ENCODE measurements around the gene UBC.
"Not testable (repeated sequence)": the region's sequence is repeated elsewhere in the genome, so short reads cannot be mapped to it uniquely, and the experiment has no call there.

The UBC gene

DNA sequence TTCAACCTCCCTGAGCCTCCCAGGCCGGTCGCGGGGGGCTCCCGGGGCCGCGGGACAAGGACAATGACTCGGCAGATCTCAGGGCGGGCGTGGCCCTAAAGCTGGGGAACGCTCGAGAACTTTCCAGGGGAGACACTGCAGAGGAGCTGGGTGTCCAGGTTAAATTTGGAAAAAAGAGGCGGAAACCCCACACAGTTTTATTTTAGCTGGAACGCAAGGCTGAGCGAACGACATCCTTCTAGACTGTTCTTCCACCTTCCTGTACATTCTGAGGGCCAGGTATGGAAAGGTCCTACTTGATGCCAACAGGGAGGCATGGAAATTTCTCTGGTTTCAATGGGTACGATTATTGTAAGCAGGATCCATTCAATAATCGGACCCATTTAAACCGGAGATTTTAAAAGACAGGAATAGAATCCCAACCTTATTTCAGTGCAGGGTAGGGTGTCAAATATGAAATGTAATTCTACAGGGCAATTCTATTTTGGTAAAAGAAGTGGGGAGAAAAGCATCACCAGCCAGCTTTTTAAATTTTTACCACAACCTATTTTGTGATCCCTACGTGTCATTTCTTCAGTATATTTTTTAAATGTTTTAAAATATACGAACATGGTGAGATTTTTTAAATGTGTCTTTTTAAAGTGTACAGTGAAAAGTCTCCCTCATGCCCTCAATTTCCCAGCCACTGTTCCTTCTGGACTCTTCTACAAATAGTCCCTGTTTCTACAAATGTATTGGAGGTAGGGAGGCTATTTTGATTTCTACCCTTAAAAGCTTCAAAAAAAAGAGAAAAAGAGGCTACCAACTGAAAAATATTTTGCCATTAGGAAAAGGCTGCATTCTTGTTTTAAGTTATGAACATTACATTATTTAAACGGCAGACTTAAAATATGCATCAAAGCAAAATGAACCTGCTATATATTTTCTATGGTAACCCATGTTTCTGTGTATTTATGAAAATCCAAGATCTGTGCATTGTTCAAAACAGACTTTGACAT, 1.1 kb upstream of the UBC start:
- DNase-seq (ENCODE audit: low spot score): peak; percentile 84

DNA sequence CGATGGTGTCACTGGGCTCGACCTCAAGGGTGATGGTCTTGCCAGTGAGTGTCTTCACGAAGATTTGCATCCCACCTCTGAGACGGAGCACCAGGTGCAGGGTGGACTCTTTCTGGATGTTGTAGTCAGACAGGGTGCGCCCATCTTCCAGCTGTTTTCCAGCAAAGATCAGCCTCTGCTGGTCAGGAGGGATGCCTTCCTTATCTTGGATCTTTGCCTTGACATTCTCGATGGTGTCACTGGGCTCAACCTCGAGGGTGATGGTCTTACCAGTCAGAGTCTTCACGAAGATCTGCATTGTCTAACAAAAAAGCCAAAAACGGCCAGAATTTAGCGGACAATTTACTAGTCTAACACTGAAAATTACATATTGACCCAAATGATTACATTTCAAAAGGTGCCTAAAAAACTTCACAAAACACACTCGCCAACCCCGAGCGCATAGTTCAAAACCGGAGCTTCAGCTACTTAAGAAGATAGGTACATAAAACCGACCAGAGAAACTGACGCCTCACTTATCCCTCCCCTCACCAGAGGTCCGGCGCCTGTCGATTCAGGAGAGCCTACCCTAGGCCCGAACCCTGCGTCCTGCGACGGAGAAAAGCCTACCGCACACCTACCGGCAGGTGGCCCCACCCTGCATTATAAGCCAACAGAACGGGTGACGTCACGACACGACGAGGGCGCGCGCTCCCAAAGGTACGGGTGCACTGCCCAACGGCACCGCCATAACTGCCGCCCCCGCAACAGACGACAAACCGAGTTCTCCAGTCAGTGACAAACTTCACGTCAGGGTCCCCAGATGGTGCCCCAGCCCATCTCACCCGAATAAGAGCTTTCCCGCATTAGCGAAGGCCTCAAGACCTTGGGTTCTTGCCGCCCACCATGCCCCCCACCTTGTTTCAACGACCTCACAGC, 717 bp downstream of the UBC start:
- peak; percentile 88 for DNase-seq (ENCODE audit: low spot score)

- DNase-seq (ENCODE audit: low spot score): not testable (repeated sequence)
Observed at GRCh38 chr12:124912529-124913287, 1.7 kb downstream of the UBC start.

GRCh38 chr12:124911521-124911920, 2.9 kb downstream of the UBC start:
- DNase-seq (ENCODE audit: low spot score): not testable (repeated sequence)

DNA sequence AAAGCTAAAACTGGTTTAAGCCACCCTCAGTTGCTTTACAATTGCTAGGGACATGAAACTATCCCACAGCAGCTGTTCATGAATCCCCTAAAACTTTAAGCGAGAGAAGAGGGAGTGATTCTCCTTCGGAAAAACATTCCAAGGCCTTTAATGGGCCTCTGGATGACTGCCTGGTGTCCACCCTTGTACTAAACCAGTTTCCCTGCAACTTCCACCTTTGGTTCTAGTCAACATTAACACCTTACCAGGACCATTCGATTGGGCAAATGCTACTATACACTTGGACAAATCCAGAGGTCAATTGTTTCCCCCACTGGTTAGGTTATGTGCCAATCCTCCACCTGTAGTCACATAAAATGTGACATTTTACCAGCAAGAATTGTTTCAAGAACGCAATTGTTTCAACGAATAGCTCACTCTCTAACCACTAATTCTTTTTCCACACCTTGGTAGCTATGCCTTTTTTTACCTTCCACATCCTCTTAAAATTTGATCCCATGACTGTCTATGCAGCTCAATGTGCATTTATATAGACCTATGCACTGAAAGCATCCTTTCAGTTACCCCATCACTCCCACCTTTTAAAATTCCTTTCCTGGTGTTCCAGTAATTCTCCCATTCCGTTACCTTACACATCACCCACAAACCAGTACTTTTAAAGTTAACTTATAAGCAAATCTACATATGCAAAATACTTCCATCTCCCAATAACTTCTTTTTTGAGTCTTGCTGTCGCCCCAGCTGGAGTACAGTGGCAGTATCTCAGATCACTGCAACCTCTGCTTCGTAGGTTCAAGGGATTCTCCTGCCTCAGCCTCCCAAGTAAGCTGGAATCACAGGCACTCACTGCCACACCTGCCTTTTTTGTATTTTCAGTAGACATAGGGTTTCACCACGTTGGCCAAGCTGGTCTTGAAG, 3.6 kb downstream of the UBC start:
- DNase-seq (ENCODE audit: low spot score): no peak

DNA sequence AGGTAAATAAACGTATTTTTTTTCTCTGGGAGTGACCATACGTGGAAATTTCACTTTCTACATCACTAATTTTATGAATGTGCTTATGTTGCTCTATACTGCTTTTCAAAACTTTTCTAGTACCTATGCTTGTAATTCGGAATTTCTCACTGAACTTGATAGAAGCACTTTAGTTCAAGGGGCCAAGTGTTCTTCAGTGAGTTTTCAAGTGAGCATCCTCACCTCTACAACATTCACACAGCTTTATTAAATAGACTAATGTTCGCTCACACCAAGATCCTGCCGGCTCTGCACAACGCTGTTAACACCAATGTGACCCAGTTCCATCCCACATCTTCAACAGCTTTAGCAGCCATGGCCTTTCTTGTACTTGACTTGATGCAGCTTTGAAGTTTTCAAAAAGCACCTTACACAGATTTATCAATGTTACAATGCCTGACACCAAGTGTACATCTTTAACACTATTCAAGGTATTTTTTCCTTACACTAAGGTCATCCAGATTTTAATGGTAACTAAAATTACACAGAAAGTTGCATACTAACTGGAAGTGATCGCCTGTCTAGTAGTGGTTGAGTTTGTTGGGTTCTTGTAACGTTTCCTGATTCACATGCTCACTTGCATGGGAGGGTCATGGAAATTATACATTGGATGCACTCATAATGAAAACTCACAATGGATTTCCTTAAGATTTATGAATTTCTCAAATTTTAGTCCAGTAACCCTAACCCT, 4.5 kb downstream of the UBC start:
- DNase-seq (ENCODE audit: low spot score): no peak

GRCh38 chr12:124906606-124907261, 7.7 kb downstream of the UBC start:
- peak; percentile 95 for DNase-seq (ENCODE audit: low spot score)

DNA sequence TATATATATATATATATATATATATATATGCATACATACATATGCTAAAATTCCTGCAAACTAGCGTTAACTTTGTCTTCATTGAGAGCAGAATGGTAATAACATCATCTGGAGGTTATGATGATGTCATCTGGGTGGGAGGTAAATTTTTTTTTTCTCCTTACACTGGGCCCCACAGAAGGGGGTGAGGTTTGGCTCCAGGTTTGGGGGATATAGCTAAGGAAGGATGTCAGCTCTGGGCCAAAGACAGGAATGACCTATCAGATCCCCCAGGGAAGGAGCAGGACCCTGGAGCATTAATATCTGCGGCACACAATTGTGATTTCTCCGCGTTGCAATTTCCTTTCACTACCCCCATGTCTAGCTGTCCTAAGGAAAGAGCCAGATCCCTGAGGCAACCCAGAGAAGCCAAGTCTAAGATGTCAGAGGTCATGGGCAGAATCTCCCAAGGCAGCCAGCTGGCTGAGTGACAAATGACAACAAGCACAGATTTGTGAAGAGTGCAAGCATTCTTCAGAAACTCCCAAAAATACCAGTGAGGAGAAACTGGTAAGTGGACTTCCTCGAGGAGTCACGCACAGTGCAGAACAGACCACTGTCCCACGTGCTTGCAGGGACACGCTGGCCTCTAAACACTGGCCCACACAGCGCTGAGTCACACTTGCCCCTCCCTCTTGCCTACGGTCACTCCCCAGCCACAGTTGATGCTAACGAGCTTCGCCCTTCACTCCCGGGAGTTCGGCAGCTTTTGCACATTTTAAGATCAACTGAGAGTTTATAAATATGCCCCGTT, 9.9 kb downstream of the UBC start:
- DNase-seq (ENCODE audit: low spot score): no peak

- DNase-seq (ENCODE audit: low spot score): no peak
Observed at GRCh38 chr12:124902916-124903315, 11.5 kb downstream of the UBC start.

DNA sequence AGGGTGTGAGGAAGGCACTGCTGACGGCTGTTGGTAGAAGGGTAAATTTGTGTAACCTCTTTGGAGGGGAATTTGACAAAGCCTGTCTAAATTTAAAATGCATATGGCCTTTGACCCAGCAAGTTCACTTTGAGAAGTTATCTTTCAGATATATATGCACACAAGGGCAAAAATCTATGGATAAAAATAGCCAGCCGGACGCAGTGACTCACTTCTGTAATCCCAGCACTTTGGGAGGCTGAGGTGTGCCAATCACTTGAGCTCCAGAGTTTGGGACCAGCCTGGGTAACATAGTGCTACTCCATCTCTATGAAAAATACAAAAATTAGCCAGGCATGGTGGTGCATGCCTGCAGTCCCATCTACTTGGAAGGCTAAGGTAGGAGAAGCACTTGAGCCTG, 13.4 kb downstream of the UBC start:
- DNase-seq (ENCODE audit: low spot score): no peak

GRCh38 chr12:124900345-124900795, 14.1 kb downstream of the UBC start:
- not testable (repeated sequence) for DNase-seq (ENCODE audit: low spot score)

DNA sequence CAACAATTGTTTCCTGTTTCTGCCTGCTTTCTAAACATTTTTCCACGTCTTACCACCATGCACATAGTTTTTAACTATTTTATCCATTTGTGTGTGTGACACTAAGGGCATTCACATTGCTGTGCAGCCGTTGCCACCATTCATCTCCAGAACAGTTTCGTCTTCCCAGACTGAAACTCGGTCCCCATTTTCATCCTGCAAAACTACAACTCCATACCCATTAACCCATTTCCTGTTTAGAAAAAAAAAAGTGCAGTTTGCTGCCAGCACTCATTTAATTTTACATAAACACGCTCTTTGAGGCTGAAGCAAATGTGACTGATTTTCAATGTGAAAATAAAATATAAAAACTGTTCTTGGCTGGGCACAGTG, 15.5 kb downstream of the UBC start:
- DNase-seq (ENCODE audit: low spot score): no peak

- DNase-seq (ENCODE audit: low spot score): peak; percentile 78
Observed at GRCh38 chr12:124898200-124898922, 16.1 kb downstream of the UBC start.

DNA sequence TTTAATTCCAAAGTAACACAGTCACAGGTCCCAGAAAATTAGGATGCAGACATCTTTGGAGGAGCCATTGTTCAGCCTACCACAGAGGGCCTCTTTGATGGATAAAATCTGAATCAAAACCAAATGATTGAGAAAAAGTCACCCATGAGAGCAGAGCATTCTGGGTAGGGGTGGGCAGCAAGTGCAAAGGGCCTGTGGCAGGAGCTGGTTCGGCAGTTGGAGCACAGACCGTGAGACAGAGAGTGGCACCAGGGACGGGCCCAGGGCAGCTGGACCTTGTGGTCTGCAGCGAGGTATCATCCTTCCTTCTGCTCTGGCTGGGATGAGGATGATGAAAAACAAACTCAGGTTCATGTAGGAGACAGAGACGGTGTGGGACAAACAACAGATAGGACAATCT, 18.0 kb downstream of the UBC start:
- DNase-seq (ENCODE audit: low spot score): no peak

- DNase-seq (ENCODE audit: low spot score): no peak
Observed at GRCh38 chr12:124893792-124894516, 20.5 kb downstream of the UBC start.

- DNase-seq (ENCODE audit: low spot score): no peak
Observed at GRCh38 chr12:124888260-124888659, 26.2 kb downstream of the UBC start.

DNA sequence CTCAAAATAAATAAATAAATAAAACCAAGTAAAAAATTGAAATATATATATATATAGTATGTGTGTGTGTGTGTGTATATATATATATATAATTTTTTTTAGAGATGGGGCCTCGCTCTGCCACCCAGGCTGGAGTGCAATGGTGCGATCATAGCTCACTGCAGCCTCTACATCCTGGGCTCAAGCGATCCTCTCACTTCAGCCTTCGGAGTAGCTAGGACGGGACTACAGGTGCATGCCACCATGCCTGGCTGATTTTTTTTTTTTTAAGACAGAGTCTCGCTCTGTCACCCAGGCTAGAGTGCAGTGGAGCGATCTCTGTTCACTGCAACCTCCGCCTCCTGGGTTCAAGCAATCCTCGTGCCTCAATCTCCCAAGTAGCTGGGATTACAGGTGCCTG, 26.7 kb downstream of the UBC start:
- not testable (repeated sequence) for DNase-seq (ENCODE audit: low spot score)
